Esophagus muscularis mucosa (tissue), 4 donors: Measurements from ENCODE around the gene UCK2. TPM values are rescaled to one million over a fixed set of nuclear protein-coding genes. Genes with fewer than 3 reads are reported as not detected.
A peak's percentile ranks its signal among the peaks of the same experiment; 100 is the strongest.

ENCODE experiments used
- DNase-seq: peaks from one replicate; pipeline ENCODE4 v3.0.0-alpha.2; 2017; ENCODE audit errors: extremely low spot score
- H3K27ac ChIP-seq, 4 donors: fragments of 200-600 bp; sonication (generic); replicated peaks in 1 of 4; 1 replicate in 3 of 4; 2 replicates in 1 of 4; pipeline ENCODE4 v1.5.1; 2016 to 2019; ENCODE audit warnings: mild to moderate bottlenecking in 1 of 4
- H3K27me3 ChIP-seq, 4 donors: fragments of 200-600 bp; sonication (generic); one replicate each; pipeline versions ENCODE4 v1.5.1 to v1.6.0; 2016 to 2019
- H3K36me3 ChIP-seq, 4 donors: fragments of 200-600 bp; sonication (generic); one replicate each; pipeline ENCODE4 v1.5.1; 2016 to 2019
- H3K4me1 ChIP-seq, 4 donors: fragments of 200-600 bp; sonication (generic); one replicate each; pipeline ENCODE4 v1.5.1; 2016 to 2019
- H3K4me3 ChIP-seq, 4 donors: fragments of 200-600 bp; sonication (generic); 1 replicate in 2 of 4; 2 replicates in 2 of 4; pipeline ENCODE4 v1.5.1; 2016 to 2019; ENCODE audit warnings: mild to moderate bottlenecking in 4 of 4, moderate library complexity in 1 of 4
- H3K9me3 ChIP-seq, 4 donors: fragments of 200-600 bp; sonication (generic); 1 replicate in 3 of 4; 2 replicates in 1 of 4; pipeline ENCODE4 v1.5.1; 2016 to 2019
- CTCF ChIP-seq, 3 experiments: fragments of 200-600 bp in 2 of 3; fragments of 450-650 bp in 1 of 3; sonication (generic) in 2 of 3; IDR thresholded peaks; one replicate each; pipeline ENCODE4 v1.5.1; 2017 to 2019; ENCODE audit warnings: antibody characterized with exemption in 3 of 3, mild to moderate bottlenecking in 2 of 3, moderate library complexity in 1 of 3
- EP300 ChIP-seq: sonication (generic); formaldehyde crosslinking; IDR thresholded peaks from one replicate; pipeline ENCODE4 v1.6.1; 2017; ENCODE audit warnings: antibody characterized with exemption
- POLR2A ChIP-seq: fragments of 450-650 bp; IDR thresholded peaks from one replicate; pipeline ENCODE4 v1.6.1; 2017; ENCODE audit warnings: antibody characterized with exemption, moderate library complexity, mild to moderate bottlenecking, low read depth
- POLR2AphosphoS5 ChIP-seq, 2 donors: sonication (generic); formaldehyde crosslinking; IDR thresholded peaks; one replicate each; pipeline ENCODE4 v1.6.1; 2017; ENCODE audit warnings: antibody characterized with exemption in 2 of 2
- WGBS: methylation state at CpG from one replicate; pipeline ENCODE4 v1.1.5; 2018; 5-methylcytosine and 5-hydroxymethylcytosine counted together
- intact Hi-C: fragments of 100-400 bp; cut with DNase I; formaldehyde crosslinking; loops from one replicate; pipeline ENCODE4 v1.15.1; 2023
- total RNA-seq, 4 donors: library from RNA; depleted of rRNA; stranded (reverse); fragments of >200 nt; gene quantifications; one replicate each; pipeline versions ENCODE4 v1.1.0 to v1.2.1, GENCODE V29; 2016

The UCK2 gene
- total RNA-seq, 4 donors from 2014 or later: 13.7 to 33.7 (median 31.0) TPM

DNA sequence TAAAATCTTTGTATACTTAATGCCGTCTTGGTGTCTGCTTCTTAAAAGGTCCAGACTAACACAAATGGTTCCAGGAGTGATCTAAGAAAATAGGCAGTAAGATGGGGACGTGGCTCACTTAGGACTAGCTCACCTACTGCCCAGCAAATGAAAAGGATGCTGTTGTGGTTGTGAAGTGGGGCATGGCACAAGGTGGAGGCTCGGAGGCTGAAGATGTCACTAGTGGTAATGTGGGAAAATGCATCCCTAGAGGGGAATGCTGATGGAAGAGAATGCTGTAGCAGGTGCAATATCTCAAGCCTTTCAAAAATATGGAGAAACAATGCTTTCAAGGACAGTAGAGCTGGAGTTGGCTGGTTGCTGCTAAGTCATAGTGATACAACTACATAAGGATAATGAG, 11.3 kb upstream of the UCK2 start:
- intact Hi-C loops: no loop called here
- H3K36me3 ChIP-seq: no peaks in the 10 kb centered on the region
- peaks cover 0 to 8% (median 0%) of the 10 kb centered on the region in 4 donors for H3K27me3 ChIP-seq
- no peak overlapping the region for H3K27ac ChIP-seq
- TF ChIP-seq POLR2A (no peak), POLR2AphosphoS5 (IDR thresholded peaks at IDR 0.05) (no peak), CTCF (IDR thresholded peaks at IDR 0.05) (no peak), EP300 (no peak)
- H3K4me3 ChIP-seq: no peak overlapping the region
- DNase-seq: no peak
- 53% methylated on average over 3 of the region's 3 CpGs for WGBS
- H3K4me1 ChIP-seq: no peaks in the 10 kb centered on the region
- peaks cover 0 to 4% (median 0%) of the 10 kb centered on the region in 4 donors for H3K9me3 ChIP-seq

DNA sequence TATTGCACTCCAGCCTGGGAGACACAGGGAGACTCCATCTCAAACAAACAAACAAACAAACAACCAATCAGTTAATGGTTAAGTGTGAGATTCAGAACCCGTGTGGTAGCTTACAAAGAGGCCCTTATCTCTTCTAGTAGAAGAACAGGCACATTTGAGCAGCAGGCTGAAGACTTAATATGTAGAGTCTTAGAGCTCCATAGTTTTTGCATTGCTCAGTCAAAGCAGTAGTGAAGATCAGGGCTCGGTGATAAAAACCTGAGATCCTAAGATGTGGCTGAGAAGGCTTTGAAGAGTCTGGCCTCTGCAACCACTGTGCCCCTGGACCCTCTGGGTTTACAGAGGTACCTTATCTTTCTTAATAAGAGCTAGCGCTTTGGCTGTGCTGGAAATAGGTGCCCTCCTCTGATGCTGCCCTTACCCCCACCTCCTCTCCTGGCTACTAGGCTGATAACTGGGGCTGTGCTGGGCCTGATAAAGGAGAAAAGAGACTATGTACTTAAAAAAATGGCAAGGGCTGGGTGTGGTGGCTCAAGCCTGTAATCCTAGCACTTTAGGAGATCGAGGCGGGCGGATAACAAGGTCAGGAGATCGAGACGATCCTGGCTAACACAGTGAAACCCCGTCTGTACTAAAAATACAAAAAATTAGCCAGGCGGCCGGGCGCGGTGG, 10.5 kb upstream of the UCK2 start:
- Histone ChIP-seq H3K27ac (no peak overlapping the region), H3K4me3 (no peak overlapping the region), H3K36me3 (no peaks in the 10 kb centered on the region), H3K27me3 (peaks cover 0 to 7% (median 0%) of the 10 kb centered on the region in 4 donors), H3K9me3 (peaks cover 0 to 4% (median 0%) of the 10 kb centered on the region in 4 donors), H3K4me1 (no peaks in the 10 kb centered on the region)
- intact Hi-C loops: no loop called here
- WGBS: 90% methylated on average over 13 of the region's 13 CpGs
- peak; percentile 34 for DNase-seq
- TF ChIP-seq POLR2AphosphoS5 (IDR thresholded peaks at IDR 0.05): no peak
- TF ChIP-seq EP300: no peak
- TF ChIP-seq CTCF (IDR thresholded peaks at IDR 0.05): no peak
- TF ChIP-seq POLR2A: no peak

GRCh38 chr1:165823552-165824268, 3.7 kb upstream of the UCK2 start:
- 83% methylated on average over 4 of the region's 4 CpGs for WGBS
- no peak overlapping the region for H3K4me3 ChIP-seq
- H3K9me3 ChIP-seq: no peaks in the 10 kb centered on the region
- H3K27me3 ChIP-seq: no peaks in the 10 kb centered on the region
- intact Hi-C loops: loop anchor here (10.0 kb wide), 1 partner anchor 199 kb away; no protein-coding TSS in a partner anchor
- peak; percentile 72 for DNase-seq
- TF ChIP-seq POLR2A: no peak
- TF ChIP-seq POLR2AphosphoS5 (IDR thresholded peaks at IDR 0.05): no peak
- no peak for TF ChIP-seq EP300
- TF ChIP-seq CTCF (IDR thresholded peaks at IDR 0.05): no peak
- H3K4me1 ChIP-seq: peaks cover 6 to 12% (median 9%) of the 10 kb centered on the region in 4 donors
- H3K36me3 ChIP-seq: no peaks in the 10 kb centered on the region
- no peak overlapping the region for H3K27ac ChIP-seq

- TF ChIP-seq CTCF (IDR thresholded peaks at IDR 0.05) (no peak), POLR2A (no peak)
- intact Hi-C loops: loop anchor here (10.0 kb wide), 1 partner anchor 199 kb away; no protein-coding TSS in a partner anchor
- Histone ChIP-seq H3K9me3 (no peaks in the 10 kb centered on the region), H3K4me3 (no peak overlapping the region), H3K27me3 (no peaks in the 10 kb centered on the region), H3K36me3 (no peaks in the 10 kb centered on the region), H3K27ac (no peak overlapping the region), H3K4me1 (peaks cover 9 to 18% (median 12%) of the 10 kb centered on the region in 4 donors)
- no peak for DNase-seq
- 70% methylated on average over 1 of the region's 1 CpG for WGBS
Measured at GRCh38 chr1:165824269-165824643, 3.2 kb upstream of the UCK2 start.
